Measurements from ENCODE around the gene PCAT6.
"Not testable (repeated sequence)": the region's sequence is repeated elsewhere in the genome, so short reads cannot be mapped to it uniquely, and the experiment has no call there.

PCAT6 gene

DNA sequence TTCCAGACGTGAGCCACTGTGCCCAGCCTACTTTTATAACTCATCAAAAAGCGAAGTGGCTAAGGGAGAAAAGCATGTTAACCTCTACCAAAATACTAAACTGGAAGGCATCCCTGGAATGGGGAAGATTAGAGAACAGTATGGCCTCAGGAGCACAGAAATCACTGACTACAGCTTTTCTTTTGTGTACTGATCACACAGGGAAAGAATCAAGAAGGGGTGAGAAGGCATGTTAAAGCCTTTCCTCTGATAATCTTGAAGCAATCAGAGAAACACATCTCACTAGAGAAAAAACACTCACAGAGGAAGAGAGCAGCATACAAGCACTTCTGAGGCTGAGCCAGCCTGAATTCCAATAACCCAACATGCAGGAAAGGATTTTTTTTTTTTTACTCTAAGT, 10.7 kb downstream of the PCAT6 start:
- Histone ChIP-seq H3K9me3 (ENCODE audit: control insufficient read depth in 2 of 2, low read length in 2 of 2) (no peaks in the 10 kb centered on the region), H3K9ac (ENCODE audit: low read depth in 1 of 2, low read length in 2 of 2) (no peak overlapping the region), H3K27ac (ENCODE audit: low read depth in 2 of 2, low read length in 2 of 2) (no peak overlapping the region), H3K4me3 (ENCODE audit: low read length in 2 of 2) (no peak overlapping the region), H3K36me3 (ENCODE audit: control insufficient read depth in 2 of 2, insufficient read depth in 2 of 2, low read length in 2 of 2) (no peaks in the 10 kb centered on the region), H3K4me1 (ENCODE audit: control insufficient read depth in 2 of 2, insufficient read depth in 2 of 2, low read length in 2 of 2) (no peaks in the 10 kb centered on the region), H3K27me3 (ENCODE audit: control insufficient read depth in 2 of 2, insufficient read depth in 2 of 2, low read length in 2 of 2) (peaks cover 0 to 2% of the 10 kb centered on the region in 2 donors)

DNA sequence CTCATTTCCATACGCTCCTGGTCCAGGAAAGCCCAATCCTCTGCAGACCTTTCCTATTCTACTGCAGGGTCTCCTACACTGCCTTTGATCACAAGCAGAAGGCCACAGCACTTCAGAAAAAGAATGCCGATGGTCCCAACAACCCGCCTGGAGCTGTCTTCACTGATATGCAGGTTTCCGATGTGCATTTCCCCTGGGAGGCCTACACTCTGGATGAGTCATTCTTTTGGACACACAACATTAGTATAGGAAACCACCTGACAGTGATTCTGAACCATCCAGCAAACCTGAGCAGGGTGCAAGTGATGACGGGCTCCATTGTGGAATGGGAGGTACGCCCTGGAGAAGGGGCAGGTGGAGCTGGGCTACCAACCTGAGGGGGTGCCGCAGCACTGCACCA, 15.0 kb downstream of the PCAT6 start:
- Histone ChIP-seq H3K4me3 (ENCODE audit: low read length in 2 of 2) (no peak overlapping the region), H3K27ac (ENCODE audit: low read depth in 2 of 2, low read length in 2 of 2) (no peak overlapping the region), H3K27me3 (ENCODE audit: control insufficient read depth in 2 of 2, insufficient read depth in 2 of 2, low read length in 2 of 2) (peaks cover 0 to 2% of the 10 kb centered on the region in 2 donors), H3K9me3 (ENCODE audit: control insufficient read depth in 2 of 2, low read length in 2 of 2) (no peaks in the 10 kb centered on the region), H3K36me3 (ENCODE audit: control insufficient read depth in 2 of 2, insufficient read depth in 2 of 2, low read length in 2 of 2) (no peaks in the 10 kb centered on the region), H3K9ac (ENCODE audit: low read depth in 1 of 2, low read length in 2 of 2) (no peak overlapping the region), H3K4me1 (ENCODE audit: control insufficient read depth in 2 of 2, insufficient read depth in 2 of 2, low read length in 2 of 2) (no peaks in the 10 kb centered on the region)

DNA sequence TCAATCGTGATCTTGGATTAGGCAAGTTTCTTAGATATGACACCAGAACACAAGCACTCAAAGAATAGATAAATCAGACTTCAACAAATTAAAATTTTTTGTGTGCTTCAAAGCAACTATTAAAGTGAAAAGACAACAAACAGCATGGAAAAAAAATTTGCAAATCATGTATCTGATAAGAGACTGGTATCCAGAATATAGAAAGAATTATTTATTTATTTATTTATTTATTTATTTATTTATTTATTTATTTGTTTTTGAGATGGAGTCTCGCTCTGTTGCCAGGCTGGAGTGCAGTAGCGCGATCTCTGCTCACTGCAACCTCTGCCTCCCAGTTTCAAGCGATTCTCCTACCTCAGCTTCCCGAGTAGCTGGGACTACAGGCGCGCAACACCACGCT, 18.5 kb downstream of the PCAT6 start:
- not testable (repeated sequence) for H3K4me1 ChIP-seq (ENCODE audit: control insufficient read depth in 2 of 2, insufficient read depth in 2 of 2, low read length in 2 of 2); H3K36me3 ChIP-seq (ENCODE audit: control insufficient read depth in 2 of 2, insufficient read depth in 2 of 2, low read length in 2 of 2); H3K27me3 ChIP-seq (ENCODE audit: control insufficient read depth in 2 of 2, insufficient read depth in 2 of 2, low read length in 2 of 2); H3K4me3 ChIP-seq (ENCODE audit: low read length in 2 of 2); H3K9me3 ChIP-seq (ENCODE audit: control insufficient read depth in 2 of 2, low read length in 2 of 2); H3K9ac ChIP-seq (ENCODE audit: low read depth in 1 of 2, low read length in 2 of 2); H3K27ac ChIP-seq (ENCODE audit: low read depth in 2 of 2, low read length in 2 of 2)

DNA sequence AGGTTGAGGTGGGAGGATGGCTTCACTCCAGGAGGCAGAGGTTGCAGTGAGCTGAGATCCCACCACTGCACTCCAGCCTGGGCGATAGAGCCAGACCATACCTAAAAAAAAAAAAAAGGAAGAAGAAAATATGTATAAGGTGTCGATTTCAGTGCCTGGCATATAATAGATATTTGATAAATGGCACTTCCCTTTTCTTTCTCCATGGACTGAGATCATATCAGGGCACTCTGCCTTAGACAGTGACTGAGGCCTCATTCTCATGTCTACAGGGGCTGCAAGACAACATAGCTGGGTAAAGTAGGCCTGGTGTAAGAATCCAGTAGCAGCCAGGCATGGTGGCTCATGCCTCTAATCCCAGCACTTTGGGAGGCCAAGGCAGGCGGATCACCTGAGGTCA, 21.2 kb downstream of the PCAT6 start:
- H3K9me3 ChIP-seq (ENCODE audit: control insufficient read depth in 2 of 2, low read length in 2 of 2) = no peaks in the 10 kb centered on the region
- H3K27ac ChIP-seq (ENCODE audit: low read depth in 2 of 2, low read length in 2 of 2) = no peak overlapping the region
- no peak overlapping the region for H3K4me3 ChIP-seq (ENCODE audit: low read length in 2 of 2)
- no peak overlapping the region for H3K9ac ChIP-seq (ENCODE audit: low read depth in 1 of 2, low read length in 2 of 2)
- no peaks in the 10 kb centered on the region for H3K27me3 ChIP-seq (ENCODE audit: control insufficient read depth in 2 of 2, insufficient read depth in 2 of 2, low read length in 2 of 2)
- H3K36me3 ChIP-seq (ENCODE audit: control insufficient read depth in 2 of 2, insufficient read depth in 2 of 2, low read length in 2 of 2) = no peaks in the 10 kb centered on the region
- peaks cover 0 to 8% of the 10 kb centered on the region in 2 donors for H3K4me1 ChIP-seq (ENCODE audit: control insufficient read depth in 2 of 2, insufficient read depth in 2 of 2, low read length in 2 of 2)

DNA sequence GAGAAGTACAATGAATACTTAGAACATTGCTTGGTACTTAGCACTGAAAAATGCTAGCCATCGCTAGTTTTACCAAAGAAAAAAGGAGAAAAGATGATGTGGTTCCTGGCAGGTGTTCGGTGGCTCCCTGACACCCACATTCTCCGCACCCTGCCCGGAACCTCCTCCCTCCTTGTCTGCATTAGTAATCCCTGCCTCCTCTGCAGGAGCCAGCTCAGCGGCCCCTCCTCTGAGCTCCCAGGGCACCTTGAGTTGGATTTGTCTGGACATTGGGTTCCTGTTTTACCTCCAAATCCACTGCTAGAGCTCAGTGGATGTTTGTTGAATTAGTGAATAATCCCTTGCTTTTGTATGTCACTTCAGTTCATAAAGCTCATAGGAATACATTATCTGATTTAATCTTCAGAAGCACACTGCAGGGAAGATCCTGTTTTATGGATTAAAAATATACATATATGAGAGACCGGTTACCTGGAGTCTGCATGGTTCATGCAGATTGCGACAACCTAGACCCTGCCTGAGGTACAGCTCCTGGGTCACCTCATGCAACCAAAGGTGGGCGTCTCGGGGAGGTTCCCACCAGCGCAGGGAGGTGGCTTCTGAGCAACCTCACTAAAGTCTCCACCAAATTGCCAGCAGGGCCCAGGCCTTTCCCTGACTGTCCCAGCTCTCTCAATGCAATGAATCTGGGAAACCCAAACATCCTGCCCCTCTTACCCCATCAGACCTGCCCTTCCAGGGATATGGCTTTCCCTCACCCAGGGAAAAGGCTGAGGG, 24.2 kb downstream of the PCAT6 start:
- Histone ChIP-seq H3K27me3 (ENCODE audit: control insufficient read depth in 2 of 2, insufficient read depth in 2 of 2, low read length in 2 of 2) (no peaks in the 10 kb centered on the region), H3K4me1 (ENCODE audit: control insufficient read depth in 2 of 2, insufficient read depth in 2 of 2, low read length in 2 of 2) (peaks cover 4 to 14% of the 10 kb centered on the region in 2 donors), H3K27ac (ENCODE audit: low read depth in 2 of 2, low read length in 2 of 2) (no peak overlapping the region), H3K9me3 (ENCODE audit: control insufficient read depth in 2 of 2, low read length in 2 of 2) (no peaks in the 10 kb centered on the region), H3K4me3 (ENCODE audit: low read length in 2 of 2) (no peak overlapping the region), H3K9ac (ENCODE audit: low read depth in 1 of 2, low read length in 2 of 2) (no peak overlapping the region), H3K36me3 (ENCODE audit: control insufficient read depth in 2 of 2, insufficient read depth in 2 of 2, low read length in 2 of 2) (no peaks in the 10 kb centered on the region)

DNA sequence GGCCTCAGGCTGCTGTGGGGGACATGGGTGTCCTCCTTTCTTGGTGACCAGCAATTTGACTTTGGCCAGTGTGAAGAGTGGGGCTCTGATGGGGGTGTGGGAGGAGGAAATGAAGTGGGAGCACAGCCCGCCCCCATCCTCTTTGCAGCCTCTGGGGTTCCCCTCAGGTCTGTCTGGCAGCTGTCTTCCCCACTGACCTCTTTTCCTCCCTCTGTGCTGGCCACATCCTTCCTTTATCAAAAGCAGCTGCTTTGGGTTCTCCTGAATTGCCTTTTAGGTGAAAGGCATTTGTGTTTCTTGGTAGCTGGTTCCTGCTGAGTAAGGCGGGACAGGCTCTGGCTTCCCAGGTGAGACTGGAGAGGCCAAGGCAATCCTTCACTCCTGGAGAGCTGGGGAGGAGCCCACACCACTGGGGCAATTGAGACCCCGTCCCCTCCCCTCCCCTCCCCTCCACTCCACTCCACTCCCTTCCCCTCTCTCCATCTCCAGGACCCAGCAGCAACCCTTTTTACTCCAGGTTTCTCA, 24.9 kb downstream of the PCAT6 start:
- H3K27ac ChIP-seq (ENCODE audit: low read depth in 2 of 2, low read length in 2 of 2) = no peak overlapping the region
- H3K9ac ChIP-seq (ENCODE audit: low read depth in 1 of 2, low read length in 2 of 2) = no peak overlapping the region
- no peak overlapping the region for H3K4me3 ChIP-seq (ENCODE audit: low read length in 2 of 2)
- H3K36me3 ChIP-seq (ENCODE audit: control insufficient read depth in 2 of 2, insufficient read depth in 2 of 2, low read length in 2 of 2) = no peaks in the 10 kb centered on the region
- H3K27me3 ChIP-seq (ENCODE audit: control insufficient read depth in 2 of 2, insufficient read depth in 2 of 2, low read length in 2 of 2) = no peaks in the 10 kb centered on the region
- no peaks in the 10 kb centered on the region for H3K9me3 ChIP-seq (ENCODE audit: control insufficient read depth in 2 of 2, low read length in 2 of 2)
- H3K4me1 ChIP-seq (ENCODE audit: control insufficient read depth in 2 of 2, insufficient read depth in 2 of 2, low read length in 2 of 2) = peaks cover 4 to 14% of the 10 kb centered on the region in 2 donors

DNA sequence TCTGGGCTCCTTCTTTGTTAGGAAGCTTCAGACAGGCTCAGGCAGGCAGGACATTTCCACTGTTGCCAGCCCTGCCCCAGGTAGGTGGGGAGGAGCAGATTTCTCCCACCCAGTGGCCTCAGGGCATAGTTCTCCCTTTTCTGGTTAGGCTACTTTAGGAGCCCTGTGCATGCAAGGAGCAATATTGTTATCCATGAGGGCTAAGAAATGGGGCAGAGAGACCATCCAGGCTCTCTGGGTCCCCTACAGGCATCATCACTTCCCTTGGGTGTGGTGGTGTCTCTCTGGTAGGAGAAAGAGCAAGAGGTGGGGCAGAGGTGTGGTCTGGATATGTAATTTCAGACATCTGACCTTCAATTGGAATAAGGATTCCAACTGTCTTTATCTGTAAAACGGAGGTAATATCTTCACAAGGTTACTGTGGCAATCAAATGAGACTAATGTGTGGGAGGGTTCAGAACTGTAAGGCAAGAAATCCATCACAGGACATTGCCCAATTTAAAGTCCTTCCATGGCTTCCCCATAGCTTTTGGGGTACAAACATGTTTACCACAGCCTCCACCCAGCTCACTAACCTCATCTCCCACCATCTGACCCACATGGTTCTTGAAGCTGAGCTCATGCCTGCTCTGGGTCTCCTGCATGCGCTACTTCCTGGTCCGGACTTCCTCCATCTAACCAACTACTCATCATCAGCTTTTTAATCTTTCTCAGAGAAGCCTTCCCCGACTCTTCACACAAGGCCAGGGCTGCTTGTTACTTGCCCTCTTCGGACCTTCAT, 26.1 kb downstream of the PCAT6 start:
- Histone ChIP-seq H3K4me1 (ENCODE audit: control insufficient read depth in 2 of 2, insufficient read depth in 2 of 2, low read length in 2 of 2) (peaks cover 4 to 14% of the 10 kb centered on the region in 2 donors), H3K4me3 (ENCODE audit: low read length in 2 of 2) (no peak overlapping the region), H3K27ac (ENCODE audit: low read depth in 2 of 2, low read length in 2 of 2) (no peak overlapping the region), H3K36me3 (ENCODE audit: control insufficient read depth in 2 of 2, insufficient read depth in 2 of 2, low read length in 2 of 2) (no peaks in the 10 kb centered on the region), H3K9ac (ENCODE audit: low read depth in 1 of 2, low read length in 2 of 2) (no peak overlapping the region), H3K27me3 (ENCODE audit: control insufficient read depth in 2 of 2, insufficient read depth in 2 of 2, low read length in 2 of 2) (no peaks in the 10 kb centered on the region), H3K9me3 (ENCODE audit: control insufficient read depth in 2 of 2, low read length in 2 of 2) (no peaks in the 10 kb centered on the region)

DNA sequence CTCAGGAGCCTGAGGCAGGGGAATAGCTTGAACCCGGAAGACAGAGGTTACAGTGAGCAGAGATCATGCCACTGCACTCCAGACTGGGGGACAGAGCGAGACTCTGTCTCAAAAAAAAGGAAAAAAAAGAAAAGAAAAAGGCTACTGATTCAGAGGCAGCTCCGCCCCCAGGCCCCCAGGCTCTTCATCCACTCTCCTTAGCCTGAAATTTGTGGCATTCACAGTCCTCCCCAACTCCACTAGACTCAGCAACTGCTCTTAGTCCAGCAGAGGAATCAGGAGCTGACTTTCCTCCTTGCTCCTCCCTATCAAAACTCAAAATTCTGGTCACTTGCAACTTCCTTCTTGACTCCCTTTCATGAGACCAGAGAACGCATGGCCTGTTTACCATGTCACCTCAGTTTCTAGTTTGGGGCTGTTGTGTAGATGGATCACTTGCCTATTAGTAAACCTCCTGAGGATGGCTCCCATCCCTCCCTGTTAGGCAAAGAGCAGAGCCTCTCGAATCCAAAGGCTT, 27.1 kb downstream of the PCAT6 start:
- Histone ChIP-seq H3K9ac (ENCODE audit: low read depth in 1 of 2, low read length in 2 of 2) (no peak overlapping the region), H3K27ac (ENCODE audit: low read depth in 2 of 2, low read length in 2 of 2) (no peak overlapping the region), H3K27me3 (ENCODE audit: control insufficient read depth in 2 of 2, insufficient read depth in 2 of 2, low read length in 2 of 2) (no peaks in the 10 kb centered on the region), H3K4me3 (ENCODE audit: low read length in 2 of 2) (no peak overlapping the region), H3K4me1 (ENCODE audit: control insufficient read depth in 2 of 2, insufficient read depth in 2 of 2, low read length in 2 of 2) (peaks cover 4 to 14% of the 10 kb centered on the region in 2 donors), H3K36me3 (ENCODE audit: control insufficient read depth in 2 of 2, insufficient read depth in 2 of 2, low read length in 2 of 2) (no peaks in the 10 kb centered on the region), H3K9me3 (ENCODE audit: control insufficient read depth in 2 of 2, low read length in 2 of 2) (no peaks in the 10 kb centered on the region)

DNA sequence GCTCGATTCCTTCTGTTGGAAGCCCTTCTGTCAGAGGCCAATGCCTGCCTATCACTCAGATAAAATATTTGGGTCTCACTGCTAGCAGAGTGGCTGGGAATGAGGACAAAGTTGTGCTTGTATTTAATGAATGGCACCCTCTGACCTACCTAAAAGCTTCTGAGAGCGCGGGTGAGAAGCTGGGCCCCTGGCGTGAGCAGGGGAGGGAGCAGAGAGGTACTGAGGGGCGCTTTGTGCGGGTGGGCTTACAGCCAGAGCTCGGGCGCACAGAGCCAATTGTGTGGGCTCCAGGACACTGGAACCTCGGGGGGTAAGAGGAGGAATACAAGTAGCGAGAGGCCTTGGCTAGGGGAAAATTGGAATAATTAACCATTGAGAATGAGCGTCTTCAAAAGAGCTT, 32.3 kb downstream of the PCAT6 start:
- Histone ChIP-seq H3K36me3 (ENCODE audit: control insufficient read depth in 2 of 2, insufficient read depth in 2 of 2, low read length in 2 of 2) (no peaks in the 10 kb centered on the region), H3K4me1 (ENCODE audit: control insufficient read depth in 2 of 2, insufficient read depth in 2 of 2, low read length in 2 of 2) (no peaks in the 10 kb centered on the region), H3K4me3 (ENCODE audit: low read length in 2 of 2) (no peak overlapping the region), H3K27me3 (ENCODE audit: control insufficient read depth in 2 of 2, insufficient read depth in 2 of 2, low read length in 2 of 2) (no peaks in the 10 kb centered on the region), H3K27ac (ENCODE audit: low read depth in 2 of 2, low read length in 2 of 2) (no peak overlapping the region), H3K9me3 (ENCODE audit: control insufficient read depth in 2 of 2, low read length in 2 of 2) (no peaks in the 10 kb centered on the region), H3K9ac (ENCODE audit: low read depth in 1 of 2, low read length in 2 of 2) (no peak overlapping the region)

DNA sequence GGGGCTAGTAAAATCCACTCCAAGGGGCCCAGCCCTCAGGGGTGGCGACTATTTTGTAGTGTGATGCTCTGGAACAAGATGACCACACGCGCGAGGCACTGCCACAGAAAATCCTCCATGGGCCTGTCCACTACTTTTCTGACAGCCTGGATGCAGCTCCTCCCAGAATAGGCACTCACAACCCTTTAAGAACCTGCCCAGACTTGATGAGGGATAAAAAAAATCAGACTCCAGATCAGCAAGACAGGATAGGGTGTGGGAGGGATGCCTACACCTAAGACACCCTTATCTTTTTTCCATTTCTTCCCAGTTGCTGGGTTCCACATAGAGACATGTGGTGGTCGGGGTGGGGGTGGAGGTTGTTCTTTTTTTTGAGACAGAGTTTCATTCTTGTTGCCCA, 33.5 kb downstream of the PCAT6 start:
- Histone ChIP-seq H3K4me3 (ENCODE audit: low read length in 2 of 2) (no peak overlapping the region), H3K27ac (ENCODE audit: low read depth in 2 of 2, low read length in 2 of 2) (no peak overlapping the region), H3K9me3 (ENCODE audit: control insufficient read depth in 2 of 2, low read length in 2 of 2) (no peaks in the 10 kb centered on the region), H3K36me3 (ENCODE audit: control insufficient read depth in 2 of 2, insufficient read depth in 2 of 2, low read length in 2 of 2) (no peaks in the 10 kb centered on the region), H3K9ac (ENCODE audit: low read depth in 1 of 2, low read length in 2 of 2) (no peak overlapping the region), H3K27me3 (ENCODE audit: control insufficient read depth in 2 of 2, insufficient read depth in 2 of 2, low read length in 2 of 2) (no peaks in the 10 kb centered on the region), H3K4me1 (ENCODE audit: control insufficient read depth in 2 of 2, insufficient read depth in 2 of 2, low read length in 2 of 2) (no peaks in the 10 kb centered on the region)

Data from mucosa of rectum (tissue), 2 donors.